IPS-11a (cell line): Measurements from ENCODE around the gene SLC38A9.

Experiments
- H3K4me3 ChIP-seq: one replicate; pipeline ENCODE4 v1.5.1; 2013; ENCODE audit warnings: low read depth, low read length, control low read depth

The SLC38A9 gene

GRCh38 chr5:55665065-55665464 lies 47.1 kb downstream of the SLC38A9 start:
- no peak overlapping the region for H3K4me3 ChIP-seq

GRCh38 chr5:55657443-55657842 lies 54.7 kb downstream of the SLC38A9 start:
- no peak overlapping the region for H3K4me3 ChIP-seq

GRCh38 chr5:55650386-55650785 lies 61.7 kb downstream of the SLC38A9 start:
- H3K4me3 ChIP-seq = no peak overlapping the region

DNA sequence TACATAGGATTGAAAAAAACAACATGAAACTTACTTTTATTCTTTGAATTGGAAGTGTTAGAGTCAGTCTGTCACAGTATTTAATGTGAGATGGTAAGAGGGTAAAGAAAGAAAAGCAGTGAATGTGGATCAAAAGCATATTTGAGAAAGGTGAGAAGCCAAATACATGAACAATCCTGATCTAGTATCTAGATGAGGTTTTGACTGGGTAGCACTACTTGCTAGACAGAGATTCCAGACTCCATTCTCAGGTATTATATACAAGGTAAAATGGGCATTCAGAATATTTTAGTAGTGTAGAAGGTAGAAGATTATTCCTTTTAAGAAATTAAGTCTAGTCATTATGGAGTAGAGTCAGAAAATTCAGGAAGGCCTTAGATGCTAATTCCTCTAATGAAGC lies 62.2 kb downstream of the SLC38A9 start:
- H3K4me3 ChIP-seq = no peak overlapping the region

DNA sequence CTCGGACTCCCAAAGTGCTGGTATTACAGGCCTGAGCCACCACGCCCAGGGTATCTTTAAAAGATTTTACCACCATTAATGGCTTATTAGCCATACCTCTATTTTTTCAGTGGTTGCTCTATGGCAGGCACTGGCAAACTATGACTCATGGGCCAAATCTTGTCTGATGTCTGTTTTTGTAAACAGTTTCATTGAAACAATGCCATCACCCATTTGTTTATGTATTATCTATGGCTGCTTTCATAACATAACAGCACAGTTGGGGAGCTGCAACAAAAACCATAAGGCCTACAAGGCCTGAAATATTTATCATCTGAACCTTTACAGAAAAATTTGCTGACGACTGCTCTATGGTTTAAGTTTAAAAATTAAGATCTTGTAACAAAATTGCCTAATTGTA lies 66.8 kb downstream of the SLC38A9 start:
- H3K4me3 ChIP-seq = no peak overlapping the region

- H3K4me3 ChIP-seq = no peak overlapping the region
These were observed 73.7 kb downstream of the SLC38A9 start for GRCh38 chr5:55638455-55638854.

- no peak overlapping the region for H3K4me3 ChIP-seq
These were observed 74.1 kb downstream of the SLC38A9 start for GRCh38 chr5:55638051-55638450.

- no peak overlapping the region for H3K4me3 ChIP-seq
These were observed 75.4 kb downstream of the SLC38A9 start for GRCh38 chr5:55636683-55637082.

DNA sequence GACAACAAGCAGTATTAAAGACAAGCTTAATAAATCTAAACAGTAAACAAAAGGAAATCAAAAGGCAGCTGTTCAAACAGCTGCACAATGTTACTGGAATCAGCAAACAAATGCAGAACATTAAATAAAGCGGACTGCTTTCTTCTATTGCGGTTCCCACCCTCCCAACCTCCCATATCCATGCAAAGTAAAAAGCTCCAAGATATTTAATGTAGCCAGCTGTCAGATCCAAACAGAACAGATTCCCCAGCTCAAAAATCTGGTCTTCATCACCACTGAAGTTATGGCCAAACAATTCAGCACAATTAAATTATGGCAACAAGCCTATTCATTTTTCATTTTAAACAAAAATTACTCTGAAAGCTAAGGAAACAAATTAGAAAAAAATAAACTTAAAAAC lies 75.9 kb downstream of the SLC38A9 start:
- H3K4me3 ChIP-seq = no peak overlapping the region

- H3K4me3 ChIP-seq = no peak overlapping the region
These were observed 77.3 kb downstream of the SLC38A9 start for GRCh38 chr5:55634866-55635265.

- H3K4me3 ChIP-seq = no peak overlapping the region
These were observed 77.8 kb downstream of the SLC38A9 start for GRCh38 chr5:55634209-55634805.

GRCh38 chr5:55633574-55634208 lies 78.4 kb downstream of the SLC38A9 start:
- H3K4me3 ChIP-seq = no peak overlapping the region

- H3K4me3 ChIP-seq = no peak overlapping the region
These were observed 82.3 kb downstream of the SLC38A9 start for GRCh38 chr5:55629815-55630214.

DNA sequence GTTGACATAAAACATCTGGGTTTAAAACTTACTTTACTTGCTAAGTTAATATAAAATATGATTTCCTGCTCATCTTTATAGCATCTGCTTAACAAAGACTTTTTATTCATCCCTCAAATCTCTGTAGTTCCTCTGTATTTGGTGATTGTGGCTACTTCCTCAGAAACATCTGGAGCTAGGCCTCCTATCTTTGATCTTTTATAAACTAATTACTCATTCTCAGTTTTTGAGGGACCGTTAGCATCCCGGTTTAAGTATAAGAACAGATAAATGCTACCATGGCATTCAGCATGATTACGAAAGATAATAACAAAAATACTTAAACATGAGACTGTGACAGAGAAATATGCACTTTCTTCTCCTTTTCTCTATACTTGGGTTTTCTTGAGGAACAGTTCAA lies 85.3 kb downstream of the SLC38A9 start:
- no peak overlapping the region for H3K4me3 ChIP-seq

DNA sequence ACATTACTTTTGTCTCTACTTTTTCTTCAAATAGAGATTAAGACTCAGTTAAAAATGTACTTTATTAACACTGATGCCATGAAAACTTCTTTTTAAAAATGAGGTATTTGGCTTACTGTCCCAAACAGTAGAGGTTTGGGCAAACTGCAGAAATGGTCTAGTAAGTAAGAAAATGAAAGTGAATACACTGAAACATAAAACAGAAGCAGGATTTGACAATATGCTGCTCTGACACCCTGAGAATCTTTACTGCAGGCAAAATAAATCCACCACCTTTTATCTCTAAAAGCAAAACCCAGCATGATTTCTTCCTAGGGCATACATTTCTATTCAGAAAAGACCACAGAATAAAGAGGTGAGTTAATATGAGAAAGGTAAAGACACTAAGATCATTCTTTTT lies 86.2 kb downstream of the SLC38A9 start:
- no peak overlapping the region for H3K4me3 ChIP-seq

DNA sequence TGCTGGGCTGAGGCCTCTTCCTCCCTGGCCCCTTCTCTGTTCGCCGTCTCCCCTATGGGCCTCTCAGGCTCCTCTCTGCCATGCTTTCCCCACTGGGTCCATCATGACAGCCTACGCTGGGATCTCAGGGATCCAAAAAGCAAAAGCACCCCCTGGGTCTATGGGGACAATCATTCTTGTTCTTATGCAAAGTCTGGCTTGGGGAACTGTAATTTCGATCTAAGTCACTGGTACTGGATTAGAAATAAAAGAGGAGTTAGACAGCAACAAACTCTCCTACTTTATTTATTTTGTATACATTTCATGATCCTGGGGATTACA lies 86.6 kb downstream of the SLC38A9 start:
- no peak overlapping the region for H3K4me3 ChIP-seq

GRCh38 chr5:55624841-55625588 lies 87.1 kb downstream of the SLC38A9 start:
- no peak overlapping the region for H3K4me3 ChIP-seq

DNA sequence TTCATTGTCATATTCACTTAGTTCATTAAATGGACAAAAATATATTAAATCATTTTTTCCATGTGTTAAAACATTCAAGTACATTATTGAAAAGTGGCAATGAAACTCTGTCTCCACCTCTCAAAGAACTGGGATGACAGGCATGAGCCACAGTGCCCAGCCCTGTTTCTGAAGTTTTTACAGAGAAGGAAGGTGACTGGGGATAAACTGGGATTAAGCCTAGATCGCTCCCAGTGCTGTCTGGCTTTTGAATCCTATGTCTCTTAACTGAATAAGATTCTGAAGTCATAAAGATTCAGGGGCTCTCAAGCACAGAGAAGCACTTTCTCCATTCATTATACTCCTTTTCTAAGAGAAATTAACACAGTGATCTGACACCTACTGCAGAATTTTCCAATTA lies 88.3 kb downstream of the SLC38A9 start:
- no peak overlapping the region for H3K4me3 ChIP-seq

DNA sequence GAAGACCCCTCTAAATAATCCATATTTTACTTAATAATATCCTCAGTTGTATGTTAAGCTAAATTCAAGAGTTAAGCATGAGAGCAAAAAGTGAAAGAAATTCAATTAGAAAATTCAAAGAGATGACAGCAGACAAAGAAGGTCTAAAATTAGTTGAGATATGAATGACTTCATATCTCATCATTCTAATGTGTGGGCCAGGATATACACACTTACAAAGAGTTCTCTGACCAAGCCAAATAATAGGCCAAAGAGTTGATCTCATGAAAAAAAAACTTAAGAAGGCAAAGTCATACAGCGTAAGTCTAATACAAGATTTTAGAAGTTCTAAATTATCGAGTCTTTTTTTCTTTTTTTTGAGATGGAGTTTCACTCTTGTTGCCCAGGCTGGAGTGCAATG lies 89.7 kb downstream of the SLC38A9 start:
- H3K4me3 ChIP-seq = no peak overlapping the region

GRCh38 chr5:55621229-55621628 lies 90.9 kb downstream of the SLC38A9 start:
- no peak overlapping the region for H3K4me3 ChIP-seq

- no peak overlapping the region for H3K4me3 ChIP-seq
These were observed 91.4 kb downstream of the SLC38A9 start for GRCh38 chr5:55620766-55621160.

- H3K4me3 ChIP-seq = no peak overlapping the region
These were observed 91.9 kb downstream of the SLC38A9 start for GRCh38 chr5:55620009-55620765.
